GM19351 (cell line): Measurements from ENCODE around the gene PGAP3.
"Not testable (repeated sequence)": the region's sequence is repeated elsewhere in the genome, so short reads cannot be mapped to it uniquely, and the experiment has no call there.

Experiments
- ATAC-seq: cut with Tn5 transposase; IDR thresholded peaks from one replicate; pipeline ENCODE4 v1.9.1; 2021; ENCODE audit warnings: mild to moderate bottlenecking, moderate library complexity; ENCODE audit not compliant: unreplicated experiment

Gene PGAP3

GRCh38 chr17:39716073-39716818 lies 28.4 kb upstream of the PGAP3 start:
- no peak for ATAC-seq

GRCh38 chr17:39715375-39716072 lies 27.7 kb upstream of the PGAP3 start:
- no peak for ATAC-seq

DNA sequence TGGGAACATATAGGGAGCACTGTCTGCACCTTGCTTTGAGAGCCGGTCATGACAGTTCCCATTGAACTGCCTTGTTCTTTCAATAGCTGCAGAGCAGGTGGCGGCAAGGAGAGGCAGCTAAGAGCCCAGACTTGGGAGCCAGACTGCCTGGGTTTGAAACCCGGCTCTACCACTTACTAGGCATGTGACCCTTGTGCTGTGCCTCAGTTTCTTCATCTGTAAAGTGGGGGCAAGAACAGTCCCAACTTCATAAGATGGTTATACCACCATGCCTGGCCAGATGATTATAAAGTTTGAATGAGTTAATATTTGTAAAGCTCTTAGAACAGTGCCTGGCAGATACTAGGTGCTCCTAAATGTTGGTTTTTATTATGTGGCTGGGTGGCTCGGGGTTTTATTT lies 26.4 kb upstream of the PGAP3 start:
- ATAC-seq, result no peak

GRCh38 chr17:39711851-39712250 lies 24.0 kb upstream of the PGAP3 start:
- ATAC-seq, result no peak

DNA sequence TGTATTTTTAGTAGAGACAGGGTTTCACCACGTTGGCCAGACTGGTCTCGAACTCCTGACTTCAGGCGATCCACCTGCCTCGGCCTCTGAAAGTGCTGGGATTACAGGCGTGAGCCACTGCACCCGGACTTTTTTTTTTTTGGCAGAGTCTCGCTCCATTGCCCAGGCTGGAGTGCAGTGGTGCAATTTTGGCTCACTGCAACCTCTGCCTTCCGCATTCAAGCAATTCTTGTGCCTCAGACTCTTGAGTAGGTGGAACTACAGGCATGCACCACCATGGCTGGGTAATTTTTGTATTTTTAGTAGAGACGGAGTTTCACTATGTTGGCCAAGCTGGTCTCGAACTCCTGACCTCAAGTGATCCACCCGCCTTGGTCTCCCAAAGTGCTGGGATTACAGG lies 23.2 kb upstream of the PGAP3 start:
- ATAC-seq, result not testable (repeated sequence)

GRCh38 chr17:39709998-39710964 lies 22.4 kb upstream of the PGAP3 start:
- no peak for ATAC-seq

- ATAC-seq, result no peak
These were observed 21.6 kb upstream of the PGAP3 start for GRCh38 chr17:39709319-39709997.

DNA sequence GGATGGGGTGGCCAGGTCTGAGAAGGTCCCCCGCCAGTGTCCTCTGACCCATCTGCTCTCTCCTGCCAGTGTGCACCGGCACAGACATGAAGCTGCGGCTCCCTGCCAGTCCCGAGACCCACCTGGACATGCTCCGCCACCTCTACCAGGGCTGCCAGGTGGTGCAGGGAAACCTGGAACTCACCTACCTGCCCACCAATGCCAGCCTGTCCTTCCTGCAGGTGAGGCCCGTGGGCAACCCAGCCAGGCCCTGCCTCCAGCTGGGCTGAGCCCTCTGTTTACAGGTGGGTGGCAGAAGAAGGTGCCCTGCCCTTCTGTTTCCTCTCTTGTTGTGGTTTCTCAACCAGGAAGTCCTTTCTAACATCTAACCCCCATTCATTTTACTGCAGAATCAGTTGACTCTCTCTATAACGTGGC lies 19.1 kb upstream of the PGAP3 start:
- no peak for ATAC-seq

DNA sequence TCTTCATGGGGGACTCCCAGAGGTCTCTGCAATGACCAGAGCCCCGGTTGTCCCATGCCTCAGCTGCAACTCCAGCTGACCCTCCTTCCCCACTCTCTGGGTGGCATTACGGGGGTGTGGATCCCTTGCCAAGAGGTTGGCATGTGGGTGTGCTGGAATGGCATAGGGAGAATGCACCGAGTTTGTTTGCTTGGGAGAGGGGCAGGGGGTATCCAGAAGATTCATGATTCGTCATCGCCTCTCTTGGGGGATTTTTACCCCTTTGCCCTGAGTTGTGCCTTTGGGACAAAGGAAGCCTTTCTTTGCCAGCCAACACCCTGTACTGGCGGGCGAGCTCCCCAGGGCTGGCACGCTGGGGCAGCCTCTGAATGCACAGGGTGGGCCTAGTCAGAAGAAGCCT lies 18.5 kb upstream of the PGAP3 start:
- ATAC-seq, result no peak

DNA sequence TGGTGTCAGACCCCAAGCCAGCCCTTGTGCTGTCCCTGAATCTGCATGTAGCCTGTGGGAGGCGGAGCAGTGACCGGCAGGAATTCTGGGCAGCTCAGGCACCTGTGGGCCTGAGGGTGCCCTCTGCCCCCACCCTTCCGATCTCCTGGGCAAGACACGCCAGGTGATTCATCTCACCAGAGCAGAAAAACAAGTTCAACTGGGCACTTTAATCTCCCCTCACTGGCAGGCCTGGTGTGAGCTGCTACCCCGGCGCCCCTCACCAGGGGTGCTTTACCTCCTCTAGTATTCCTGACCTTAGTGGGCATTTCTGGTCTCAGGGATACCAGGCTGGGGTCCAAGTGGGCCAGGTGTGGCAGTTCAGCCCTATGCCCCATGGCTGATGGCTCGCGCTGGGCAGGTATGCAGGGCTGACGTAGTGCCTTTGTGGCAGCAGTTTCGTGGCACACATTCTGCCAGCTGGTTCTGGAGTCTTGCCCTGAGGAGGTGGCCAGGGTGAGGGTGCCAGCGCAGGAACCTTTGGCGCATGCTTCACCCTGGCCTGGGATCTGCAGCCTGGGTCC lies 18.0 kb upstream of the PGAP3 start:
- no peak for ATAC-seq

- no peak for ATAC-seq
These were observed 17.1 kb upstream of the PGAP3 start for GRCh38 chr17:39704821-39705551.

GRCh38 chr17:39703913-39704312 lies 16.1 kb upstream of the PGAP3 start:
- ATAC-seq, result no peak

DNA sequence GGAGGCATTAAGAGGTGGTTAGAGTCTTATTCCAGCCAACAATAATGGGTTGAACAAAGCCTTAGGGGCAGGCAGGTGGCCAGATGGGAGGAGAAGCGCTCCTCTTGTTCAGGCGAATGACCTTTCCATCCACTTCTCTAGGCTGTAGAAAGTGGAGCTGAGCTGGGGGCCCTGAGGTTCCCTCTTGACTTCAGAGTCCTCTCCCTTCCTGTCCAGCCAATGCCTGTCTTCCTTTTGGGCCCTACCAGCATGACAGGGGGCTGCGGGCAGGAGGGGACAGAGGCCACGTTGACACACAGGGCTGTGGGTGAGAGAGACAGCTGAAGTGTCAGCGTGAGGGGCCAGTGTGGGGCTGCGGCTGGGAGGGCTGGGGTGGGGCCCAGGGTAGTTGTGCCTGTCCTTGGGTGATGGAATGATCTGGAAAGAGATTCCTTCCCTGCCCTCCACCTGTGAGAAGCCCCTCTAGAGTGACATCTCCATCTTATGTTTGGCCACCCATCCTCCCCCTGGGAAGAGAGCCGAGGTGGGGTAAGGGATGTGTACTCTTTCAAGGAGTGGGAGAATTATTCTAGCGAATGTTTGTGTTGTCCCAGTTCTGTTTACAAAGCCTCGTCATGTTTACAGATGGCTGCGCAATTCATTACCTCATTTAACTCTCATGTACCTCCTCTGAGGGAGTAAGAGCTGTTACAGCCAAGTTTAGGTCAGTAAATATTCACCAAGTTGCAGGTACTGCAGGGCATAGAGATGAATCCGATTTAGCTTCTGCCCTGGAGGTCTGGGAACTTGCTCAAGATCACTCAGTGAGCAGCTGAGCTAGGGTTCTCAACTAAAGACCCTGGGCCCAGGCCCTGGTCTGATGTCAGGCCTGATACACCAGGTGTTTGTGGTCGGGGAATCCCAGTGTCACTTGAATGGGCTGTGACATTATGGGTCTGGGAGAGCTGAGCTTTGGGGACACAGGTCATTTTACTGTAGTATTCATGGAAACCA lies 15.3 kb upstream of the PGAP3 start:
- ATAC-seq, result no peak

DNA sequence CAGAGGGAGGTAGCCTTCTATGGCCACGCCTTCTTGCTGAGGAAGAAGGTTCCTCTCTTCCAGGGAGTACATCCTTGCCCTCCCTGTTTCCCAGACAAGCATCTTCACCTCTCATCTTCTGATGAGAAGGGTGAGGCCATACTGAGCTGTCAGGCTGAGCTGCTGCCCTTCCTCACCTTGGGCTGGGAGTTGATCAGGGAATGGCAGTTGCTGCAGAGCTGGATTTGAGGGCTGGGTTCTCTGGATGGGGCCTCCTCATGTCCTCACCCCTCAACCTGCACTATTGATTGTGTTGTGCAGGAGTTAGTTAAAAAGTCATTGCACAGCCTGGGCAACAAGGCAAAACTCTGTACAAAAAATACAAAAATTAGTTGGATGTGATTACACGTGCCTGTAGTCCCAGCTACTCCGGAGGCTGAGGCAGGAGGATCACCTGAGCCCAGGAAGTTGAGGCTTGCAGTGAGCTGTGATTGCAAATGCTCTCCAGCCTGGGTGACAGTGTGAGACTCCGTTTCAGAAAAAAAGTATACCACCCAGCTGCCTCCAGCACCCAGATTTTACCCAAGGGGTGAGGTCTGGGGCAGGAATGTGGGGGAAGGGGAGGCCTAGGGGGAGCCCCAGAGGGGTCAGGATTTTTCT lies 14.0 kb upstream of the PGAP3 start:
- ATAC-seq, result no peak

- ATAC-seq, result no peak
These were observed 13.3 kb upstream of the PGAP3 start for GRCh38 chr17:39701012-39701783.

GRCh38 chr17:39700148-39700987 lies 12.5 kb upstream of the PGAP3 start:
- ATAC-seq, result no peak

DNA sequence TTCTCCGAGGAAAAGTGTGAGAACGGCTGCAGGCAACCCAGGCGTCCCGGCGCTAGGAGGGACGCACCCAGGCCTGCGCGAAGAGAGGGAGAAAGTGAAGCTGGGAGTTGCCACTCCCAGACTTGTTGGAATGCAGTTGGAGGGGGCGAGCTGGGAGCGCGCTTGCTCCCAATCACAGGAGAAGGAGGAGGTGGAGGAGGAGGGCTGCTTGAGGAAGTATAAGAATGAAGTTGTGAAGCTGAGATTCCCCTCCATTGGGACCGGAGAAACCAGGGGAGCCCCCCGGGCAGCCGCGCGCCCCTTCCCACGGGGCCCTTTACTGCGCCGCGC lies 11.9 kb upstream of the PGAP3 start, which contains the start of gene ERBB2:
ERBB2 (plus strand) TSS at position 247 of the 330 bp plus-strand sequence. CDS start 175 bp downstream, outside the sequence.
- ATAC-seq, result no peak
